H4 (cell line): ENCODE data around the gene ANKRD18A. TPM values are rescaled to one million over a fixed set of nuclear protein-coding genes. Genes with fewer than 3 reads are reported as not detected.

ENCODE experiments used
- DNase-seq: peaks from one replicate; pipeline ENCODE4 v3.0.0-alpha.2; 2015; ENCODE audit warnings: low spot score
- total RNA-seq: library from RNA; depleted of rRNA; stranded (reverse); fragments of >200 nt; shearing (Covaris generic); gene quantifications from 2 replicates; pipeline ENCODE4 v1.2.3, GENCODE V29; 2014; rRNA removed

ANKRD18A gene
- total RNA-seq, result 0.47 and 0.62 TPM in 2 replicates

GRCh38 chr9:38620483-38621433, at the start of gene ANKRD18A:
Gene ANKRD18A, minus strand, starts transcription at chr9:38620596. Its CDS starts 311 bp downstream, at chr9:38620285.
- DNase-seq, result peak; percentile 81

DNA sequence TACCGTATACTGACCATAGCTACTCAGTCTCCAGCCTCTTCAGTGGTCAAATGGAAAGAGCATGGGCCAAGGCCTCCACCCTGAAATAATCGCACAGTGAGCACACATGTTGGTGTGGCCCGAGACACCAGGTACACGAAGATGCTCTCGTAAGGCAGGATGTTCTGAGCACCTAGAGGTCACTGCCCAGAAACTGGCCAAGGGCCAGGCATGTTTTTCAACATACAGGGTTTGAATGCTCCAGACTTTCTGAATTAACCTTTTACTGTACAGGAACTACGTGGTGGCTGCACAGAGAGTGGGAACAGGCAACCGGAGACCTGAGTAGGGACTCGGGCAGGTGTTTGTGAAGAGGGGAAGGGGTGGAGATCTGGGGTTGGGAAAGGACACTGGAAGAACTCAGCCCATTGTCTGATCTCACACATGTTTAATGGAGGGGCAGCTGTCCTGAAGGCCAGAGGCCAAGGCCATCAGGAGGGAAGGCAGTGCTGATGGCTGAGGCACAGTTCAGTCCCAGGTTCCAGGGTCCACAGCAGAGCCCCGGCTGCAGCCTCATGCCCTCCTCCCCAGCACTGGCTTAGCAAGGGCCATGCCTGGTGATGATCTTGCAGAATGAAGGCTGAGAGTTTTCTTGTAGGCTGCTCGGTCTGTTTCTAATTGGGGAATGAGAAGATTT, 48.5 kb upstream of the ANKRD18A start:
- DNase-seq, result no peak

DNA sequence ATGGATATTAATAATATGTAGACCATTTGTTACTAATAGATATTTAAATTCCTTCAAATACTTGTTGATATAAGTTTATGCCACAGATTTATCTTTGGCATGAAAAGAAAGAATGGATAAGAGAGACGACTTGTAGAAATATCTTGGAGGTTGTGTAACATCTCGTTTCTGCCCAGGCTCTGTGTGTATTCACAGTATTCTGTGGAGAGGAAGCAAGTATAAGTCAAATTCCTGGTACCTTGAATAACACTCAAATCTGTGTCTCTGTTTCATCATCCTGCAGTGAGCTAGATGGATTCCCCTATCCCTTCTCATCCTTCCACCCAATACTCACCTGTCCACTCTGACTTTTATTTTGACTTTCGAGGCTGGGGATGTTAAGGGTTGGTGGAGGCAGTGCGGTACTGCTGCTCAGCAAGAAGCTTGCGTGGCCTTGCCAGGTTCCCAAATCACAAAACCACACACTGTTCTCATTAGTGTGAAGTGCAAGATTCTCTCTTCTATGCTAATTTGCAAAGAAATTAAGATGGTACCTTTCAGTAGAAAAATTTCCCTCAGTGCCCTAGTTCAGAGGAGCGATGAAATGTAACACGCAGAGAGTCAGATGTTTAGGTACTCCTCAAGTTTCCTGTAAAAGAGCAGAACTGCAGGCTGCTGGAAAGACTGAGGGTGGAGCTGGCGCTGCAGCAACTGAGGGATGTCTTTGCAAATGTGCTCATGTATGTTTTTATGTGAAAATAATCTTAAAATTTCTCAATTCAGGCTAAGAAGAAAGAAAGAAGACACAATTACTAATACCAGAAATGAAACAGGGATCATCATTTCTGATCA, 42.6 kb upstream of the ANKRD18A start:
- peak; percentile 10 for DNase-seq

- no peak for DNase-seq
These were observed 39.1 kb upstream of the ANKRD18A start for GRCh38 chr9:38659538-38659937.

DNA sequence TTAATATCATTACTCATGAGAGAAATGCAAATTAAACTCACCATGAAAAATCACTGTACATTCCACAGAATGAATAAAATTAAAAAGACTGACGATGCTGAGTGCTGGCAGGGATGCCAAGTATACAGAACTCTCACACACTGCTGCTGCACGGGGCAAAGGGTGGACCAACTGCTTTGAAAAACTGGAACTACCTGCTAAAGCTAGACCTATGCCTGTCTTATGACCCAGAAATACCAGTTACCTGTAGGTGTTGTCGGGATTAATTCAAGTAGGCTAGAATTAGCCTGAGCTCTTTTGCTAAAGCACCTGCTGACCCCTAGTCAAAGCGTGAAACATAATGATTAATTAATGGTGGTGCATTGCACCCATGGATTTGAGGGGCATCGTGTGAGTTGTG, 36.5 kb upstream of the ANKRD18A start:
- no peak for DNase-seq

DNA sequence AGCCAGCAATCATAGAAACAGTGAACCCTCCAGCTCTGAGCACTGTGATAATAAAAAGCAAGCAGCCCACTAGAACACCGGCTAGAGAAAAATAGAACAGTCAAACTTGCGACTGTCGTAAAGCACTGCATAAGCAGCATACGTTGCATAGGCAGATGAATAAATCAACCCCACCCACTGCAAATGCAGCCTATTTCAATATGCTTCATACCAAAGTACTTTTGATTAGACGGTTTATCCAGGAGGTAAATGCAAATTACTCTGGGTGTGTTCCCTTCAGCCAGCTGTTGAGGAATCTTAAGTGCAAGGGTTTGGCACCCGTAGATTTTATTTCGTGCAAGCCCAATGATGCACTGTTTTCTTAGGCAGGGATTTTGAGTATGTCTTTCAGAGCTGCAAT, 32.1 kb upstream of the ANKRD18A start:
- no peak for DNase-seq

DNA sequence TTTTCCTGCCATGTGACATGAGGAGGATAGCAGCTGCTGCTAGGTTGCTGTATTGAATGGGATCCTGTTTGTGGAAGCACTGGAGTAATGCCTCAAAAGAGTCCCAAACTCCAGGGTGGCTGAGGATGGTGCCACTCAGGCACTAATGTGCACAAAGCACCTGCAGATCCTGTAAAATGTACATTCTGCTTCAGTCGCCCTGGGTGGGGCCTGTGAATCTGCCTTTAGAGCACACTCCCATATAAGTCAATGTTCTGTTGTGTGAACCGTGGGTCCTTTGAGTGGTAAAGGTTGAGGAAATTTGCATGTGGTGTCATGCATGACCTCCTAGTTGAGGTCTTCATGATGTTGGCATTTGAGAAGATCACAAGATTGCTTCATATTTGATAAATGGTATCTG, 31.6 kb upstream of the ANKRD18A start:
- no peak for DNase-seq

DNA sequence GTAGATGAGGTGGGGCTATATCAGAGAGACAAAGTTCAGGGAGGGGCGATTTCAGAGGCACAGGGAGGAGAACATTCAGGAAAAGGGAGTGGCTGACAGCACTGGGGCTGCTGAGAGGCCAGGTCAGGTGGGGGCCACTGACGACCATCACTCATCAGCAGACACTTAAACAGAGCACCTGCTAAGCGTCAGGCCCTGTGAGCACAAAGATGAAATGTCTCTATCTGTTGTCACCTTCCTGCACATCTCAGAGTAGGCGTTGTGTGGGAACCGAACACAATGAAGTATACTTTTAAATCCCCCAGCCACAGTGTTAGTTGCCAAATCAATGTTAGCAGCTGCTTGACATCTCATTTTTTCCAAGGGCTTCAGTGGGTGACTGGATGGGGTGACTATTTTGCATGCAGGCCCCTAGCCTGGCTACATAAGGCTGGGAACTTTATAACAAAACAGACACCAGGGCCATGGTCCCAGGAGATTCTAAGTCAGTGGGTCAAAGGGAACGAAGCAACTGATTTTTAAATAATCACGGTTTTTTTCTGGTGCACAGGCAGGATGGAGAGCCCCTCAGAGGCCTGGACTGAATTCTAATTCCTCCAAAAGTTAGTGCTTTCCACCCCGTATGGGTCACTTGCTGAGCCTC, 31.1 kb upstream of the ANKRD18A start:
- DNase-seq, result no peak

DNA sequence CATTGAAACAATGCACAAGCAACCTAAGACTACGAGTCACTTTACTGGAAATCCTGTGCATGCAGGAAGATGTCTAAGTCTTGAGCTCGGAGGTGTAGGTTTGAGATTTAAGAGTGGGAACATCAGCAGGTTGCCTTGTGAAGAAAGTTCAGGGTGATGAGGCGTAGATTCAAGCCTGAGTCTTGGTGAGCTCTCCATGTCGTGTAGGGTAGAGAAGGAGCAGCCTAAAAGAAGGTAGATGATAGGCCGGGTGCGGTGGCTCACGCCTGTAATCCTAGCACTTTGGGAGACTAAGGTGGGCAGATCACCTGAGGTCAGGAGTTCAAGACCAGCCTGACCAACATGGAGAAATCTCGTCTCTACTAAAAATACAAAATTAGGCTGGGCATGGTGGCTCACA, 30.2 kb upstream of the ANKRD18A start:
- no peak for DNase-seq

DNA sequence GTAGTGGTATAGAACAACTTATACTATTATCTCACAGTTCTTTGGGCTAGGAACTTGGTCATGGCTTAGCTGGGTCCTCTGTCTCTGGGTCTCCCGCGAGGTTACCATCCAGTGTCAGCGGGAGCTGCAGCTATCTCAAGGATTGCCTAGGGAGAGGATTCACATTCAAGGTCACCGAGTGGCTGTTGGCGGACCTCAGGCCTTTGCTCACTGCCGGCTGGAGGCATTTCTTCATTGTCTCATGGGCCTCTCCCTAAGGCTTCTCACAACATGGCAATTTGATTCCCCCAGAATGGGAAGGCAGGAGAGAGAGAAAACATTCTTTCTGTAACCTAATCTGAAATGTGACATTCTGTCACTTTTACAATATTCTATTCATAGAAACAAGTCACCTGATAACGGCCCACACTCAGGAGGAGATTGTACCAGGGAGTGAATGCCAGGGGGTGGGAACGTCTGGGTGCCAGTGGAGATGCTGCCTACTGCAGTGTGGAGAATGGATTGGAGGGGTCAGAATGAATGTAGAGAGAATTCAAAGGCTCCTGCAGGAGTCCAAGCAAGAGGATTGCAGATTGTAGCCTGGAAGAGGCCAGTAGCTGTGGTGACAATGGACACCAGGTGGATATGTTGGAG, 29.5 kb upstream of the ANKRD18A start:
- DNase-seq, result no peak

- no peak for DNase-seq
These were observed 24.2 kb upstream of the ANKRD18A start for GRCh38 chr9:38644601-38645000.

DNA sequence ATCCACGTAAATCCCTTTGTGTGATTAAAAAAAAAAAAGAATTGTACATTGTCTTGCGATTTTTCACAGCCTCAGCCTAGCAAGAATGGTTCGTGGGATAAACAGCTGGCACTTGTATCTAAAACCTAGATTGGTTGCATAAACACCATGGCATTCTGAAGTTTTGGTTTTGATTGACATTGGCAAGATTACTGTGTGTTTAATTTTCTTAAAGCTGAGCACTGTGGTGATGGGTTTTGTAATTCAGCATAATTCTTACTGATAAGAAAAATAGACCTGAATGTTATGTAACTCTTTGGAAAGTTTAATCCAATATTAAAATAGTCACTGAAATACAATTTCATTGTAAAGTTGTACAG, 23.4 kb upstream of the ANKRD18A start:
- no peak for DNase-seq

- DNase-seq, result no peak
These were observed 22.8 kb upstream of the ANKRD18A start for GRCh38 chr9:38642951-38643814.

DNA sequence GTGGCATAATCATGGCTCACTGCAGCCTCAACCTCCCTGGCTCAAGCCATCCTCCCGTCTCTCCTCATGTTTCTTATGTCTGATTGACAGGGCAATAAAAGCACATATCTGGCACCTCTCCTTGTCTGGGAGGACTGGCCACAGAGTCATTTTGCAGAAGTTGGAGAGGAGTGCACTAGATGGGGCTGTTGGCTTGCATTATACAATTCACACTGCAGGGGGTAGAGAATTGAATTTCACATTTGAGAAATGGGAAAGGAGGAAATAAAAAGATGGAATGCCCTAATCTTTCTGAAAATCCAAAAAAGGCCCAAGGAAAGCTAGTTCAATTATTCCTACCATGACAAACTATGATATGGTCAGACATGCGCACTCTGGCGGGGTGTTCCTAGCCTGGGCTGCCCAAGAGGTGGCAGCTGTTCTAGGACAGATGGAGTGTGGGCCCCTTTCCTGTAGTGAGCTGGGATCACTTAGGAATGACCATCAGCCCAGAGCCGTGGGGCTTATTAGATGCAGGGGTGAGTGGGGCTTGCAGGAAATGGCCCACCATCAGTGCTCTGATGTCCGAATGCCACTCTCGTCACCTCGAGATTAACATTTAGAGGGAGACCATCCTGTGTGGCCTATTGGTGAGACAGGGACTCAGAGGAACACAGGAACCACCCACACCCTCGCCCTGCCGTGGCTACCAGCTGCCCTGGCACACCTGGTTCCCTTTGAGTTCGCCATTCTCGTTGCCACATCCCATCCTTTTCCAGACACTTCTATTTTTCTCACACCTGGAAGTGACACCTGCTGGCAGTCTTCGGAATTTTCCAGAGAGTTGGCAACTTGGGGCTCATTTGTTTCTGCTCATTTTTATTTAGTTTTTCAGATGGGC, 21.8 kb upstream of the ANKRD18A start:
- DNase-seq, result peak; percentile 66

- no peak for DNase-seq
These were observed 20.7 kb upstream of the ANKRD18A start for GRCh38 chr9:38641142-38641541.

GRCh38 chr9:38639577-38639940, 19.2 kb upstream of the ANKRD18A start:
- DNase-seq, result no peak

- DNase-seq, result no peak
These were observed 18.6 kb upstream of the ANKRD18A start for GRCh38 chr9:38638881-38639576.

DNA sequence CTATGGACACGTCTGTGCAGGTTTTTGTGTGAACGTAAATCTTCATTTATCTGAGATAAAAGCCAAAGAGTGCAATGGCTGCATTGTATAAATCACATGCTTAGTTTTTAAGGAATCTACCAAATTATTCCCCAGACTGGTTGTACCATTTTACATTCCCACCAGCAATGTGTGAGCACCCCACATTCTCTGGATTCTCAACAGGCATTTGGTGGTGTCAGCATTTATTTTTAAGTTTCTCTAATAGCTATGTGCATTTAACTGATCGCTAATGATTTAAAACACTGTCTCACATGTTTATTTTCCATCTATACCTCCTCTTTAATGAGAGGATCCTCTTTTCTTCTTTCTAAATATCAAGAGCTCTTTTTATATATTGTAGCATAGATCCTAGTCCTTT, 13.9 kb upstream of the ANKRD18A start:
- no peak for DNase-seq

- DNase-seq, result no peak
These were observed 9.1 kb upstream of the ANKRD18A start for GRCh38 chr9:38629511-38629910.
